GM12878 (cell line): ENCODE results near the gene KLF7. TPM values are rescaled to one million over a fixed set of nuclear protein-coding genes. Genes with fewer than 3 reads are reported as not detected.

Experiments used
- ATAC-seq: fragments of 200-7000 bp; cut with Tn5 transposase; 3 replicates; pipeline ENCODE4 v1.9.1; 2020; ENCODE audit warnings: mild to moderate bottlenecking, moderate library complexity
- BruUV-seq: library from RNA; stranded (reverse); fragments of 400-500 nt; replicated peaks from 2 replicates; lab custom pipeline; 2021; lab: Mats Ljungman, UMichigan
- CTCF ChIA-PET: fragments of 300-600 bp; sonication (Branson Sonifier 250); formaldehyde crosslinking; extraction: SDS; loops from one replicate; lab custom pipeline; 2021; ENCODE audit warnings: inconsistent platforms; lab: Yijun Ruan, JAX
- POLR2A ChIA-PET: fragments of 350-600 bp; formaldehyde crosslinking; extraction: SDS; loops from one replicate; lab custom pipeline; 2021; ENCODE audit warnings: inconsistent platforms; lab: Charles Lee
- RAD21 ChIA-PET: fragments of 300-600 bp; sonication (Branson Sonifier 250); formaldehyde crosslinking; loops from one replicate; lab custom pipeline; 2023; ENCODE audit warnings: antibody characterized with exemption; ENCODE audit not compliant: unreplicated experiment; lab: Charles Lee
- SMC1A ChIA-PET: fragments of 300-600 bp; sonication (Branson Sonifier 250); formaldehyde crosslinking; loops from one replicate; lab custom pipeline; 2023; ENCODE audit not compliant: unreplicated experiment, uncharacterized antibody; lab: Charles Lee
- DNase-seq: peaks from one replicate; pipeline ENCODE4 v3.0.0-alpha.2; 2011; ENCODE audit warnings: low read depth, low spot score
- FAIRE-seq: peaks from 3 replicates; lab custom pipeline; 2011; peaks lifted over from hg19 to GRCh38; lab: Jason Lieb, UNC
- H2AFZ ChIP-seq: 2 replicates; pipeline ENCODE4 v1.6.0; 2011; ENCODE audit warnings: low read depth, low read length, control low read depth; ENCODE audit not compliant: control insufficient read depth
- H3K27ac ChIP-seq: 2 replicates; pipeline ENCODE4 v1.5.1; 2011; ENCODE audit warnings: control low read depth; ENCODE audit not compliant: control insufficient read depth, insufficient read depth
- H3K27me3 ChIP-seq, 2 experiments: replicated peaks in 1 of 2; 2 replicates each; pipeline versions ENCODE4 v1.6.0 to v1.6.1; 2011; ENCODE audit warnings: low read length in 1 of 2; ENCODE audit not compliant: control insufficient read depth in 2 of 2, insufficient read depth in 2 of 2
- H3K36me3 ChIP-seq, 2 experiments: 2 replicates each; pipeline ENCODE4 v1.5.1; 2011; ENCODE audit warnings: low read length in 1 of 2; ENCODE audit not compliant: control insufficient read depth in 2 of 2, insufficient read depth in 2 of 2
- H3K4me1 ChIP-seq: 2 replicates; pipeline ENCODE4 v1.6.1; 2011; ENCODE audit warnings: mild to moderate bottlenecking, low read length, moderate library complexity, mixed read lengths; ENCODE audit not compliant: control insufficient read depth, insufficient read depth
- H3K4me2 ChIP-seq: 2 replicates; pipeline ENCODE4 v1.6.0; 2011; ENCODE audit warnings: control low read depth; ENCODE audit not compliant: control insufficient read depth, insufficient read depth
- H3K4me3 ChIP-seq: fragments of 200-600 bp; sonication (generic); 2 replicates; pipeline ENCODE4 v1.5.1; 2016
- H3K79me2 ChIP-seq: 2 replicates; pipeline ENCODE4 v1.6.0; 2011; ENCODE audit warnings: low read length; ENCODE audit not compliant: control insufficient read depth, insufficient read depth
- H3K9ac ChIP-seq: 2 replicates; pipeline ENCODE4 v1.8.0; 2011; ENCODE audit warnings: low read length, control low read depth, mixed read lengths; ENCODE audit not compliant: control insufficient read depth, insufficient read depth
- H3K9me3 ChIP-seq: replicated peaks from 3 replicates; pipeline ENCODE4 v1.5.1; 2011; ENCODE audit warnings: mild to moderate bottlenecking, low read length; ENCODE audit not compliant: control insufficient read depth, insufficient read depth
- H4K20me1 ChIP-seq: 2 replicates; pipeline ENCODE4 v1.6.0; 2011; ENCODE audit not compliant: control insufficient read depth, insufficient read depth
- BHLHE40 ChIP-seq, 2 experiments: fragments of 450-650 bp in 1 of 2; IDR thresholded peaks; 2 replicates each; pipeline ENCODE4 v1.6.1; 2011 to 2017; ENCODE audit warnings: low read depth in 2 of 2, borderline replicate concordance in 1 of 2, improper control_type of control experiment in 1 of 2, low read length in 1 of 2, mild to moderate bottlenecking in 1 of 2
- CEBPB ChIP-seq, 2 experiments: fragments of 150-350 bp in 1 of 2; IDR thresholded peaks; 2 replicates each; pipeline ENCODE4 v1.6.1; 2012 to 2014; ENCODE audit warnings: low read depth in 2 of 2, low read length in 2 of 2, borderline replicate concordance in 1 of 2, inconsistent platforms in 1 of 2
- CHD1 ChIP-seq: IDR thresholded peaks from 2 replicates; pipeline ENCODE4 v1.6.1; 2012; ENCODE audit warnings: low read depth, low read length, improper control_type of control experiment
- MXI1 ChIP-seq: fragments of 150-350 bp; IDR thresholded peaks from 2 replicates; pipeline ENCODE4 v1.6.1; 2011; ENCODE audit warnings: low read depth, mild to moderate bottlenecking, inconsistent platforms, low read length, improper control_type of control experiment
- NBN ChIP-seq: fragments of 450-650 bp; IDR thresholded peaks from 2 replicates; pipeline ENCODE4 v1.6.1; 2016
- NFXL1 ChIP-seq: fragments of 450-650 bp; IDR thresholded peaks from 2 replicates; pipeline ENCODE4 v1.6.1; 2017; ENCODE audit warnings: antibody characterized with exemption, mild to moderate bottlenecking, borderline replicate concordance
- NFYA ChIP-seq: IDR thresholded peaks from 2 replicates; pipeline ENCODE4 v1.6.1; 2011; ENCODE audit warnings: low read depth, mild to moderate bottlenecking, low read length, improper control_type of control experiment, borderline replicate concordance
- PAX8 ChIP-seq: fragments of 450-650 bp; IDR thresholded peaks from 2 replicates; pipeline ENCODE4 v1.6.1; 2017; ENCODE audit warnings: mild to moderate bottlenecking, moderate library complexity
- POLR2AphosphoS5 ChIP-seq: IDR thresholded peaks from 2 replicates; pipeline ENCODE4 v1.6.1; 2011; ENCODE audit warnings: mild to moderate bottlenecking, low read length, inconsistent platforms
- RAD51 ChIP-seq: fragments of 450-650 bp; IDR thresholded peaks from 2 replicates; pipeline ENCODE4 v1.6.1; 2016; ENCODE audit warnings: moderate library complexity, mild to moderate bottlenecking, inconsistent platforms
- RB1 ChIP-seq: fragments of 450-650 bp; formaldehyde crosslinking; IDR thresholded peaks from 2 replicates; pipeline ENCODE4 v1.6.1; 2017; ENCODE audit warnings: mild to moderate bottlenecking, borderline replicate concordance
- RELA ChIP-seq: fragments of 450-650 bp; IDR thresholded peaks from 2 replicates; pipeline ENCODE4 v1.8.0; 2014; ENCODE audit warnings: borderline replicate concordance; ENCODE audit not compliant: partially characterized antibody
- WRNIP1 ChIP-seq: IDR thresholded peaks from 2 replicates; pipeline ENCODE4 v1.6.1; 2011; ENCODE audit warnings: low read depth, low read length, improper control_type of control experiment, borderline replicate concordance
- WGBS: methylation state at CpG from one replicate; pipeline ENCODE4 v1.1.6; 2016; ENCODE audit warnings: low lambda C conversion rate; ENCODE audit not compliant: insufficient replicate concordance, insufficient coverage; ENCODE audit errors: missing lambda C conversion rate; 5-methylcytosine and 5-hydroxymethylcytosine counted together
- in situ Hi-C: fragments of 300-500 bp; cut with MboI; formaldehyde crosslinking; loops from 9 replicates; pipeline ENCODE4 v1.14.3; 2018; ENCODE audit warnings: mixed read lengths
- intact Hi-C: fragments of 100-400 bp; cut with micrococcal nuclease; formaldehyde crosslinking; loops from one replicate; pipeline ENCODE4 v1.14.2; 2022; ENCODE audit not compliant: unreplicated experiment
- polyA plus RNA-seq, 11 experiments: library from polyadenylated mRNA; depleted of rRNA in 4 of 11; unstranded in 6 of 11; stranded (reverse) in 5 of 11; fragments of >200 nt; fragmentation: Nextera tagmentation in 4 of 11; fragmentation: Illumina TruSeq in 1 of 11; extraction: Ambion mirVana in 4 of 11; extraction: Trizol in 1 of 11; gene quantifications; 1 replicate in 1 of 11; 2 replicates in 10 of 11; pipeline versions ENCODE4 v1.2.1 to v1.2.3, GENCODE V29; 2011 to 2016; ENCODE audit warnings: inconsistent platforms in 2 of 11, missing spikeins in 2 of 11, low read depth in 1 of 11
- total RNA-seq, 4 experiments: library from RNA; depleted of rRNA in 3 of 4; stranded (reverse); fragments of >200 nt in 3 of 4; fragmentation: Illumina TruSeq in 1 of 4; extraction: Trizol in 1 of 4; gene quantifications; 2 replicates each; pipeline versions ENCODE4 v1.2.1 to v1.2.3, GENCODE V29; 2013 to 2021

The KLF7 gene
- total and polyA plus RNA-seq, 10 of the 15 experiments (the other 5 are each of a cell fraction or from before 2014, with no cell fraction given), result 2.4 to 24.8 (median 8.5) TPM

- no peak for TF ChIP-seq RELA
- peak; percentile 80 for TF ChIP-seq RAD51
- peak; percentile 63 to 75; a peak in 3 of 4 replicates for TF ChIP-seq BHLHE40 (IDR thresholded peaks at IDR 0.05; ENCODE audit: borderline replicate concordance in 1 of 2, low read depth in 2 of 2, low read length in 1 of 2)
- 0 out of 4 replicates have a peak, but pooled peaks of 1 of the 2 experiments have one; percentile 59 for TF ChIP-seq CEBPB (IDR thresholded peaks at IDR 0.05; ENCODE audit: borderline replicate concordance in 1 of 2, low read depth in 2 of 2, low read length in 2 of 2)
- TF ChIP-seq NFXL1, result no peak
- 0 out of 2 replicates have a peak, but pooled peaks have one; percentile 31 for TF ChIP-seq MXI1
- no peak for TF ChIP-seq CHD1
- no peak for TF ChIP-seq RB1
- TF ChIP-seq, all 136 proteins: peak for 34
Measured at GRCh38 chr2:207149249-207150213, 16.2 kb downstream of the KLF7 start (continued).

- intact Hi-C loops, result no loop called here
- H3K27me3 ChIP-seq, result no peaks in the 10 kb centered on the region
- BruUV-seq, result no TSS peak
- RAD21 ChIA-PET, result interaction anchor here (1.3 kb wide), 1 partner anchor 75 kb away, joined by 3 read pairs; no protein-coding TSS in a partner anchor
- H3K9me3 ChIP-seq, result no peaks in the 10 kb centered on the region
- no peak overlapping the region for H3K27ac ChIP-seq
- no peak overlapping the region for H2AFZ ChIP-seq
- TF ChIP-seq POLR2AphosphoS5, result no peak
- TF ChIP-seq PAX8, result no peak
- TF ChIP-seq WRNIP1, result no peak
- TF ChIP-seq NBN, result no peak
- no peak for TF ChIP-seq NFYA
- TF ChIP-seq, all 136 proteins: peak for 0
- H4K20me1 ChIP-seq, result no peaks in the 10 kb centered on the region
- FAIRE-seq, result no peak
- ChIA-PET SMC1A (interaction anchor here (0.7 to 1.8 kb wide), 8 partner anchors 16 to 349 kb away, joined by 3 to 6 read pairs (median 3); partner anchors contain the start of gene KLF7), CTCF (interaction anchor here (0.9 to 1.2 kb wide), 3 partner anchors 11 to 186 kb away, joined by 3 read pairs; no protein-coding TSS in a partner anchor), POLR2A (interaction anchor here (0.6 to 1.6 kb wide), 4 partner anchors 14 to 685 kb away, joined by 3 to 10 read pairs (median 6); partner anchors contain the start of gene KLF7)
- ATAC-seq, result no peak
- in situ Hi-C loops, result no loop called here
- no peaks in the 10 kb centered on the region; a peak in 2 of 4 replicates for H3K36me3 ChIP-seq
- no peak for DNase-seq
- peaks cover 35% of the 10 kb centered on the region for H3K79me2 ChIP-seq
- H3K4me3 ChIP-seq, result no peak overlapping the region
- peaks cover 30% of the 10 kb centered on the region for H3K4me1 ChIP-seq
- no peak overlapping the region for H3K4me2 ChIP-seq
- WGBS, result 100% methylated on average over 2 of the region's 2 CpGs
- no peak overlapping the region for H3K9ac ChIP-seq
Measured at GRCh38 chr2:207148020-207148419, 17.7 kb downstream of the KLF7 start.
